Middle frontal gyrus (tissue), 1 donor: ENCODE data around the gene MEOX2.

Source experiments
- DNase-seq: peaks from one replicate; pipeline ENCODE4 v3.0.0-alpha.2; 2015; ENCODE audit warnings: low spot score; ENCODE audit errors: extremely low spot score

The MEOX2 gene

GRCh38 chr7:15681631-15682030, 4.9 kb downstream of the MEOX2 start:
- DNase-seq: no peak

- DNase-seq: no peak
Measured at GRCh38 chr7:15681186-15681585, 5.3 kb downstream of the MEOX2 start.

DNA sequence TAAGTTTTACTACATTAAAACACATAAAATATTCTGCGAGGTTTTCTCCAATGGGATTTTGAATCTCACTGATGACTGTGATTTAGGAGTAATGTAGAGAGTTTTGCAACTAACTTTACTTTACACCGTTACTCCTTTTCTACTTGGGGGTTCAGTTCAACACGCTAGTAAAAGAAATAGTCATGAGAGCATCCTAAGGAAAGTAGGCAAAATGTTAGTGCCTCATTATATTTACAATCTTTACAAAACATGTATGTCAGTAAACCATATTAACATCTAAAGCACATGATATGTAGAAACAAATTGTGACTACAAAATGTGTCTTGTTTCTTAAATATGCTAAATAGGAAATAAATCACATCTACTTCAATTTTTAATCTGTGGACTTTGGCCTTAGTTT, 6.0 kb downstream of the MEOX2 start:
- DNase-seq: no peak

DNA sequence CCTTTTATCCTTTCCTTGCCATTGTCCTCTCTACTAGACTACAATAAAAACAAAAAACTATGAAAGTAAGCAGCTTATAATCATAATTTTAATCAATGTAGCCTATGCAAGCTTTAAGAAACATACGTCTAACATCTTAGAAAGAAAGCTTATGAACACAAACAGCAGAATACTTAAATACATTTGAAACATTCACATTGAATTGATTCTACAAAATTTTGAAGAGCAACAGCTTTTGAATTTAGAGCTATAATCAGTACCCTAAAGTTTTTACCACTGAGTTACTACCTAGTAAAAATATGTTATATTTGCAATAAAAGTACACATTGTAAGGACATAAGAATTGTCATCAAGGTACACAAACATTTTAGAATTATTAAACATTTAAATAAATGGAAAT, 7.2 kb downstream of the MEOX2 start:
- no peak for DNase-seq

- no peak for DNase-seq
Measured at GRCh38 chr7:15678653-15679052, 7.8 kb downstream of the MEOX2 start.

DNA sequence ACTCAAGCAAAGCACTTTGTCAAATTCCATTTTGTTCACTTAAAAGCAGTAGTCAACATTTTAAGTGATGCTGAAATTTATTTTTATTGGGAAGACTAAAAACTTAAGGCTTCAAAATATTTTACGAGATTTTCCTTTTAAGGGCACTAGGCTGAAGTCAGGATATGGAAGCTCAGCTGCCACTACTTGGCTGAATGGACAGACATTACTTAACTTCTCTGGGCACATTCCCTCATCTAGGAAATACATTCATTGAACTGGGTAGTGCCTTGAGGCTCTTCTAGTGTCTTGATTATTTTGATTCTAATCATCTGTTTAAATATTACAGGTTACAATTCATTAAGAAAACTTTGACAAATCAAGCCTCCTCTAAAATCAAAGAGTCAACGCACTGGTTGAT, 11.1 kb downstream of the MEOX2 start:
- DNase-seq: no peak

GRCh38 chr7:15674586-15674985, 11.9 kb downstream of the MEOX2 start:
- no peak for DNase-seq

- no peak for DNase-seq
Measured at GRCh38 chr7:15669443-15670090, 16.9 kb downstream of the MEOX2 start.

GRCh38 chr7:15667991-15668390, 18.5 kb downstream of the MEOX2 start:
- no peak for DNase-seq

GRCh38 chr7:15662451-15662850, 24.0 kb downstream of the MEOX2 start:
- DNase-seq: no peak

- DNase-seq: no peak
Measured at GRCh38 chr7:15658247-15658646, 28.2 kb downstream of the MEOX2 start.

DNA sequence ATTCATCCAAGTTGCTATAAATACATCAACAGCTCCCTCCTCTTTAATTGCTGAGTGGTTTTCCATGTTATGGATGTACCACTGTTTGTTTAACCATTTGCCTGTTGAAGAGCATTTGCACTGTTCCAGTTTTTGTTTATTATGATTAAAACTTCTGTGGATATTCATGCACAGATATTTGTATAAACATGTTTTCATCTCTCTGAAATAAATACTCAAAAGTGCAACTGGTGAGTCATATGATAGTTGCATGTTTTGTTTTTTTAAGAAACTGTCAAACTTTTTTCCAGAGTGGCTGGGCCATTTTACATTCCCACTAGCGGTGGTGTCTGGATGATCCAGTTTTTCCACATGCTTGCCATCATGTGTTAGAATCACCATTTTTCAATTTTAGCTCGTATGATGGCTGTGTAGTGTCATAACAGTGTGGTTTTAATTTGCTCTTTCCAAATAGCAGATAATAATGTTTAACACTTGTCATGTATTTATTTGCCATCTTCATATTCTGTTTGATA, 33.6 kb downstream of the MEOX2 start:
- no peak for DNase-seq

DNA sequence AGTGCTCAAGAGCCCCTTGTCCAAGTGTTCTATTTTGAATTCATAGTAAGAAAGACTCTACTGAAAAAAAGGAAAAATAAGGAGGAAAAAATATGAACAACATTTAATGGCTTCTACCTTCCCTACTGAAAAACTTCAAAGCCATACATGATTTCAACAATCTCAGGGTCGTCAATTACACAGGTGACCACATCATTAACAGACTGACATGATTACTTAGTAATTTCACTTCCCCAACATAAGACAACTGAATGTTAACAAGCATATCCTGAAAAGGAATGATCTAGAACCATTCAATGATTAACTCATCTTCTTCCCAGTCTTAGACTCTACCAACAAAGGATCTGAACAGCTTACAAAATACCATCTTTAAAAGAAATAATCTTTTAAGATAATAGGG, 34.8 kb downstream of the MEOX2 start:
- no peak for DNase-seq

DNA sequence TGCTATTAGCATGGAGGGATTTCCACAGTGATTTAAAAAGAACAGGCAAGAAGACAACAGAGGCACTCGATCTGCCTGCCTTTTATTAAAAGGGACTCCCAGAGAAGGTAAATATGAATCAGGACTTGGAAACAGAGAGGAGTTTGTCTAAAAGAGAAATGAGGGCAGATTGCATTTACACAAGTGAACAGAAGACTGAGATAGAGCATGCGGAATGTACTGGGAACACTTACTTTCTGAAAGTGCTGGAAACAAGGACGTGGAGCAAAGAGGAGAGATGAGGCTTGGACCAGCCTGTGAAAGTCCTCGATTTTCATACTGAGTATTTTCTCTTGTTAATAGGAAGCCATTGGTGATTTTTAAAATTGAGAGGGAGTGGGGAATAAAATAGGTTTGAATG, 35.7 kb downstream of the MEOX2 start:
- no peak for DNase-seq

DNA sequence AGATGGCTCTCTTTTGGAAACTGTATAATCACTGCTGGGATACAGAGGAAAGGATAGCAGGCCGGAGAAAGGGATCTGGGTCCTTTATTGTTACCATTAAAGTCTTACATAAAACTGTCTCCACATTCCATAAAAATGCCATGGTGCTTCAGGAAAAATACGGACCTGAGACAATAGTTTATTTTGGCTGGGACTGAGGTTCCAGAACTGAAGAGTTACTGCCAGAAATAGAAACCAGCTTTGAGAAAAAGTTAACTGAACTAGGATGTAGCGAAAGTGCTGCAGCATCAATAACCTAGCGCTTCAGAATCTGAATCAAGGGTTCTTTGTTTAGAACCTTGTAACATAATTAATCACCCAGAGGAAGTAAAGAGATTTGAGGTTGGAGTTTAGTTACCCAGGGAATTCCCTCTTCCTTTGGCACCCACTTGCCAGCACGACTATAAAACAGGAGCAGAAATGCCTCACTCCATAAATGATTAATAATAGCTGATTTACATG, 38.0 kb downstream of the MEOX2 start:
- no peak for DNase-seq

- no peak for DNase-seq
Measured at GRCh38 chr7:15647309-15647708, 39.2 kb downstream of the MEOX2 start.

- DNase-seq: no peak
Measured at GRCh38 chr7:15643000-15643705, 43.3 kb downstream of the MEOX2 start.

GRCh38 chr7:15628876-15629275, 57.6 kb downstream of the MEOX2 start:
- DNase-seq: peak; percentile 17

- DNase-seq: no peak
Measured at GRCh38 chr7:15626041-15626440, 60.4 kb downstream of the MEOX2 start.

DNA sequence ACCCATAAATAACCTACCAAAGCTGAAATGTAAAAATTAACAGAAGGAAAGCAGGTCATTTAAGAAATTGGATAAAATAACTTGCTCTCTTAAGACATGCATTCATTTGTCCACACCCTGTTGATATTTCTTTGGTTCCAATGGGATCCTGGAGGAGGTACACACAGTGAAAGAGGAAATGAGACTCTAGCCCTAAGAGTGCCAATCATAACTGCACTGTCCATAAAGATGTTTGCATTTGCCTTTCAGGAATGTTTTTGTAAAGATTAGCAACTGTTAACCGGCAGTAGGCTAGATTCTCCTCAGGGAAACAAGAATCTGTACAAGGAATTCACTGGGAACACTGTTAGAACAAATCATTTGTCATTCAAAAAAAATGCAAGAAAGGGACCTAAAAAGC, 61.0 kb downstream of the MEOX2 start:
- DNase-seq: no peak

DNA sequence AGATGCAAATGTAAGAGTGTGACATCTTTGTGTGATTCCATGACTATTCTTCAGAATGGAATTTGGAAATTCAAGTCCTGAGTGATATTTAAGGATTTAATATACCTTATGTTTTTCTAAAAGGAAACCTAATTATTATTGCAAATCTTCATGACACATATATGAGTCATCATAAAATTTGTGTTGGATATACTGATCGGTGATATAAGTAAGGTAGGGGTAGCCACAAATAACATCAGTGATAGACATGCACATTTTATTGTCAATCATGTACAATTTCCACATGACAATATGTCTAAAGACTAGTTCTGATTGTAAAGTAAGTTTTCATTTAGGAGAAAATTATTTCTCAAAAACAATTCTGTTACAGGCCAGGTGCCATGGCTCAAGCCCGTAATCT, 65.0 kb downstream of the MEOX2 start:
- no peak for DNase-seq

DNA sequence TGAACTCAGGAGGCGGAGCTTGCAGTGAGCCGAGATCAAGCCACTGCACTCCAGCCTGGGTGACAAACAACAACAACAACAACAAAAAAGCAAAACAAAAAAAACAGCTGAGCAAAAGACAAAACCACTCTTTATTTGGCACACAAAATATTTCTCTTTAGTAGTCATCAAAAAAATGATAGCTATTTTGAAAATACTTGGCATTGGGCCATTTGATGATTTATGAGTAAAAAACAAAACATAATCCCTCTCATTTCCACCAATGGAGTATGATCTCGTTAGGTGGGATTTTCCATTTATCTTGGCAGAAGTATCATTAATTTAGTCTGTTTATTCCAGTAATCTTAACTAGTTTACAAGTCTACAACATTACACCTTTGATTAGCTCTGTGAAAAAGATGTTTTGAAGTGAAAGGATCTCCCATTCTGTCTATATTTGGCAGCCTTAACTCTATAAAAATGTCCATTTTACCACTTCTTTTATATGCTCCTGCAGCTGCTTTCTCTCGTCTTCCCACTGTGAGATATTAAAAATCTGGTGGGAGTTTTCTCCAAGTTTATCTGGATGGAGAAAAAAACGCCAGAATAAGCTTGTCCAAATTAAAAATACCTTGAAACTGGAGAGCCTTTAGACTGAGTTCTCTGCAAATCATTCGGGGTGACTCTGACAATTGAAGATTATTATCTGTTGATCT, 65.8 kb downstream of the MEOX2 start:
- no peak for DNase-seq
